ENCODE results near the gene SHISAL1.

SHISAL1 gene

GRCh38 chr22:44312766-44313165, at the start of gene SHISAL1:
TSS of gene SHISAL1 (minus strand) at chr22:44312951. CDS start at chr22:44300945, 12,006 bp downstream.
- H3K79me2 ChIP-seq: no peaks in the 10 kb centered on the region
- no peaks in the 10 kb centered on the region for H3K27me3 ChIP-seq (ENCODE audit: control insufficient read depth, insufficient read depth, low read length)
- H2AFZ ChIP-seq: no peak within 1 kb of the TSS
- TF ChIP-seq, protein P1, sequence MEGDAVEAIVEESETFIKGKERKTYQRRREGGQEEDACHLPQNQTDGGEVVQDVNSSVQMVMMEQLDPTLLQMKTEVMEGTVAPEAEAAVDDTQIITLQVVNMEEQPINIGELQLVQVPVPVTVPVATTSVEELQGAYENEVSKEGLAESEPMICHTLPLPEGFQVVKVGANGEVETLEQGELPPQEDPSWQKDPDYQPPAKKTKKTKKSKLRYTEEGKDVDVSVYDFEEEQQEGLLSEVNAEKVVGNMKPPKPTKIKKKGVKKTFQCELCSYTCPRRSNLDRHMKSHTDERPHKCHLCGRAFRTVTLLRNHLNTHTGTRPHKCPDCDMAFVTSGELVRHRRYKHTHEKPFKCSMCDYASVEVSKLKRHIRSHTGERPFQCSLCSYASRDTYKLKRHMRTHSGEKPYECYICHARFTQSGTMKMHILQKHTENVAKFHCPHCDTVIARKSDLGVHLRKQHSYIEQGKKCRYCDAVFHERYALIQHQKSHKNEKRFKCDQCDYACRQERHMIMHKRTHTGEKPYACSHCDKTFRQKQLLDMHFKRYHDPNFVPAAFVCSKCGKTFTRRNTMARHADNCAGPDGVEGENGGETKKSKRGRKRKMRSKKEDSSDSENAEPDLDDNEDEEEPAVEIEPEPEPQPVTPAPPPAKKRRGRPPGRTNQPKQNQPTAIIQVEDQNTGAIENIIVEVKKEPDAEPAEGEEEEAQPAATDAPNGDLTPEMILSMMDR (IDR thresholded peaks at IDR 0.05): no peak
- no peak within 1 kb of the TSS for H3K4me3 ChIP-seq (ENCODE audit: low read depth, low read length)
- no peak within 1 kb of the TSS for H3K9ac ChIP-seq
- H3K9me3 ChIP-seq (ENCODE audit: control insufficient read depth, low read length): no peaks in the 10 kb centered on the region
- no peak within 1 kb of the TSS for H3K27ac ChIP-seq
- no peaks in the 10 kb centered on the region for H3K4me1 ChIP-seq
- no peak within 1 kb of the TSS for H3K4me2 ChIP-seq (ENCODE audit: low read length)
- no peaks in the 10 kb centered on the region for H3K36me3 ChIP-seq (ENCODE audit: control insufficient read depth, insufficient read depth, low read length)

DNA sequence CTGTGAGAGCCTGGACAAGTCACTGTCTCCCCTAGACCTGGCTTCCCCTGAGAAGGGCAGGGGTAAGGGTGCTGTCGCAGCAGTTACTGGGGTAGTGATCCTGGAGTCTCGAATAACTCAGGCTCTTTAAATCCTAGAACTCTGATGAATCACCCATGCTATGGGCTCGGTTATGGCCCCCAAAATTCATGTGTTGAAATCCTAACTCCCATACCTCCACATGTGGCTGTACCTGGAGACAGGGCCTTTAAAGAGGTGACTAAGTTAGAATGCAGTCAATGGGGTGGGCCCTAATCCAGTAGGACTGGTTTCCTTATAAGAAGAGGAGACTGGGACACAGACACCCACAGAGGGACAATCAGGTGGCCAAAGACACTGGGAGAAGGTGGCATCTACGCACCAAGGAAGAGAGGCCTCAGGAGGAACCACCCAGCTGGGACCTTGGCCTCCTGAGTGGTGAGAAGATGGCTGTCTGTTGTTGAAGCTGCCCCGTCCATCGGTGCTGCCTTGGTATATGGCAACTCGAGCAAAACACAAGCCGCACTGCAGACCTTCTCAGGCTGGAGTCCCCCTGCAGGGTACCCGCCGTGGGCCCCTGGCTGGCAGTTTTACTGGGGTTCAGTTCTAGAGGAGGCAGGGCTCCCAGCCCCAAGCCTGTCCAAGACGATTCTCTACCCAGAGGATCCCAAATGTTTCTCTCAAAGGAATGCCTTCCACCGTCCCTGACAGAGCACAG, 48.8 kb upstream of the SHISAL1 start:
- no peaks in the 10 kb centered on the region for H3K4me1 ChIP-seq
- no peak overlapping the region for H3K27ac ChIP-seq
- H3K36me3 ChIP-seq (ENCODE audit: control insufficient read depth, insufficient read depth, low read length): no peaks in the 10 kb centered on the region
- H3K9ac ChIP-seq: no peak overlapping the region
- H3K79me2 ChIP-seq: no peaks in the 10 kb centered on the region
- H3K4me3 ChIP-seq (ENCODE audit: low read depth, low read length): no peak overlapping the region
- TF ChIP-seq, protein P1 (IDR thresholded peaks at IDR 0.05): no peak
- no peaks in the 10 kb centered on the region for H3K27me3 ChIP-seq (ENCODE audit: control insufficient read depth, insufficient read depth, low read length)
- no peak overlapping the region for H3K4me2 ChIP-seq (ENCODE audit: low read length)
- no peaks in the 10 kb centered on the region for H3K9me3 ChIP-seq (ENCODE audit: control insufficient read depth, low read length)
- no peak overlapping the region for H2AFZ ChIP-seq

DNA sequence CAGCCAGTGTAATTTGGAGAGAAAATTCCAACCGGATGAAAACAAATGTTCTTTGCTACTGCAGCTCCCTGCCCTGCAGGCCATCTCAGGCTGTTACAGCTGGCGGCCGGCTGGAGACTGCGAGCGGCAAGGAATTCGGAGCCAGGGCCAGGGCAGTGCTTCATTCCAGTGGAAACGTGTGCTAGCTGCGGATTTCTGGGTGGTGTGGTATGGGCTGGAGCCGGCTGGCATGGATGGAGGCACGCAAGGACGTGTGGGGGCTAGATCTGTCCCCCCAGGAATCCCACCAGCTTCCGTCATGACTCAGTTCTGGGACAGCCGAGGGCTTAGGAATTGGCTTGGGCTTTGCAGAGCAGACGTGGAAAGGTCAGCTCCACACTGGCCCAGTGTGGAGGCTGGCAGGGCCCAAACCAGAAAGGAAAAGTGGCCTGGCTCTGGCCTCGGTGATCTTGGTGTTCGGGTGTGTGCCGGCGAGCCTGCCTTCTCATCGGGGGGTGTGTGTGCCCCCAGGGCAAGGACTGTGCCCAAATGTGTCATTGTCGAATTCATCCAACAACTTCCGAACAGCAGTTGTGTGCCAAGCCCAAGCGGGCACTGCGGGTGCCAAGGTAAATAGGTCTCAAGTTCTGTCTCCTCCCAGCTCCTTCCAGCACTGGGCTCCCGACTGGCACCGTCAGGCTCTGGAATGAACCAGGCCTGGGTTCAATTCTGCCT, 48.1 kb upstream of the SHISAL1 start:
- no peaks in the 10 kb centered on the region for H3K9me3 ChIP-seq (ENCODE audit: control insufficient read depth, low read length)
- no peak overlapping the region for H3K4me2 ChIP-seq (ENCODE audit: low read length)
- no peaks in the 10 kb centered on the region for H3K79me2 ChIP-seq
- no peak overlapping the region for H2AFZ ChIP-seq
- H3K36me3 ChIP-seq (ENCODE audit: control insufficient read depth, insufficient read depth, low read length): no peaks in the 10 kb centered on the region
- H3K27ac ChIP-seq: no peak overlapping the region
- H3K4me3 ChIP-seq (ENCODE audit: low read depth, low read length): no peak overlapping the region
- H3K4me1 ChIP-seq: no peaks in the 10 kb centered on the region
- no peaks in the 10 kb centered on the region for H3K27me3 ChIP-seq (ENCODE audit: control insufficient read depth, insufficient read depth, low read length)
- H3K9ac ChIP-seq: no peak overlapping the region
- TF ChIP-seq, protein P1 (IDR thresholded peaks at IDR 0.05): no peak

DNA sequence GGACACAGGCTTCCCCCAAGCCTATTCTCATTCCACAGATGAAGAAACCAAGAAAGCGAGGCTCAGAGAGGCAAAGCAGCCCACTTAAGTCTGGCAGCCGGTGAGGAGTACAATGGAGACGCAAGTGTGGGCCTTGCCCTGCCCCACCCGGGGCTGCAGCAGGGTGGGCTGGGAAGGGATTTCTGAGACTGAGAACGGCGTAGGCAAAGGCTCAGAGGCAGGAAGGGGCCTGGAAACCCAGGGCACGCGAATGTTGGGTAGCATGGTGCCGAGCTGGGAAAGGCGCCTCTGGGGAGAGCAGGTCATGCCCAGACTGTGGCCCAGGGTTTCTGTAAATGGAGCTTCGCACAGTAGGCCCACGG, 47.5 kb upstream of the SHISAL1 start:
- Histone ChIP-seq H3K36me3 (ENCODE audit: control insufficient read depth, insufficient read depth, low read length) (no peaks in the 10 kb centered on the region), H2AFZ (no peak overlapping the region), H3K27me3 (ENCODE audit: control insufficient read depth, insufficient read depth, low read length) (no peaks in the 10 kb centered on the region), H3K9me3 (ENCODE audit: control insufficient read depth, low read length) (no peaks in the 10 kb centered on the region), H3K79me2 (no peaks in the 10 kb centered on the region), H3K9ac (no peak overlapping the region), H3K4me2 (ENCODE audit: low read length) (no peak overlapping the region), H3K4me3 (ENCODE audit: low read depth, low read length) (no peak overlapping the region), H3K4me1 (no peaks in the 10 kb centered on the region), H3K27ac (no peak overlapping the region)
- TF ChIP-seq, protein P1 (IDR thresholded peaks at IDR 0.05): no peak
